GM12878 (cell line): Measurements from ENCODE around the gene CYP4Z1. TPM values are rescaled to one million over a fixed set of nuclear protein-coding genes. Genes with fewer than 3 reads are reported as not detected.
"Not testable (repeated sequence)": the region's sequence is repeated elsewhere in the genome, so short reads cannot be mapped to it uniquely, and the experiment has no call there.

Experiments
- ATAC-seq: fragments of 200-7000 bp; cut with Tn5 transposase; 3 replicates; pipeline ENCODE4 v1.9.1; 2020; ENCODE audit warnings: mild to moderate bottlenecking, moderate library complexity
- BruUV-seq: library from RNA; stranded (reverse); fragments of 400-500 nt; replicated peaks from 2 replicates; lab custom pipeline; 2021; lab: Mats Ljungman, UMichigan
- CTCF ChIA-PET: fragments of 300-600 bp; sonication (Branson Sonifier 250); formaldehyde crosslinking; extraction: SDS; loops from one replicate; lab custom pipeline; 2021; ENCODE audit warnings: inconsistent platforms; lab: Yijun Ruan, JAX
- POLR2A ChIA-PET: fragments of 350-600 bp; formaldehyde crosslinking; extraction: SDS; loops from one replicate; lab custom pipeline; 2021; ENCODE audit warnings: inconsistent platforms; lab: Charles Lee
- RAD21 ChIA-PET: fragments of 300-600 bp; sonication (Branson Sonifier 250); formaldehyde crosslinking; loops from one replicate; lab custom pipeline; 2023; ENCODE audit warnings: antibody characterized with exemption; ENCODE audit not compliant: unreplicated experiment; lab: Charles Lee
- SMC1A ChIA-PET: fragments of 300-600 bp; sonication (Branson Sonifier 250); formaldehyde crosslinking; loops from one replicate; lab custom pipeline; 2023; ENCODE audit not compliant: unreplicated experiment, uncharacterized antibody; lab: Charles Lee
- DNase-seq: peaks from one replicate; pipeline ENCODE4 v3.0.0-alpha.2; 2011; ENCODE audit warnings: low read depth, low spot score
- FAIRE-seq: peaks from 3 replicates; lab custom pipeline; 2011; peaks lifted over from hg19 to GRCh38; lab: Jason Lieb, UNC
- H2AFZ ChIP-seq: 2 replicates; pipeline ENCODE4 v1.6.0; 2011; ENCODE audit warnings: low read depth, low read length, control low read depth; ENCODE audit not compliant: control insufficient read depth
- H3K27ac ChIP-seq: 2 replicates; pipeline ENCODE4 v1.5.1; 2011; ENCODE audit warnings: control low read depth; ENCODE audit not compliant: control insufficient read depth, insufficient read depth
- H3K27me3 ChIP-seq, 2 experiments: replicated peaks in 1 of 2; 2 replicates each; pipeline versions ENCODE4 v1.6.0 to v1.6.1; 2011; ENCODE audit warnings: low read length in 1 of 2; ENCODE audit not compliant: control insufficient read depth in 2 of 2, insufficient read depth in 2 of 2
- H3K36me3 ChIP-seq, 2 experiments: 2 replicates each; pipeline ENCODE4 v1.5.1; 2011; ENCODE audit warnings: low read length in 1 of 2; ENCODE audit not compliant: control insufficient read depth in 2 of 2, insufficient read depth in 2 of 2
- H3K4me1 ChIP-seq: 2 replicates; pipeline ENCODE4 v1.6.1; 2011; ENCODE audit warnings: mild to moderate bottlenecking, low read length, moderate library complexity, mixed read lengths; ENCODE audit not compliant: control insufficient read depth, insufficient read depth
- H3K4me2 ChIP-seq: 2 replicates; pipeline ENCODE4 v1.6.0; 2011; ENCODE audit warnings: control low read depth; ENCODE audit not compliant: control insufficient read depth, insufficient read depth
- H3K4me3 ChIP-seq: fragments of 200-600 bp; sonication (generic); 2 replicates; pipeline ENCODE4 v1.5.1; 2016
- H3K79me2 ChIP-seq: 2 replicates; pipeline ENCODE4 v1.6.0; 2011; ENCODE audit warnings: low read length; ENCODE audit not compliant: control insufficient read depth, insufficient read depth
- H3K9ac ChIP-seq: 2 replicates; pipeline ENCODE4 v1.8.0; 2011; ENCODE audit warnings: low read length, control low read depth, mixed read lengths; ENCODE audit not compliant: control insufficient read depth, insufficient read depth
- H3K9me3 ChIP-seq: replicated peaks from 3 replicates; pipeline ENCODE4 v1.5.1; 2011; ENCODE audit warnings: mild to moderate bottlenecking, low read length; ENCODE audit not compliant: control insufficient read depth, insufficient read depth
- H4K20me1 ChIP-seq: 2 replicates; pipeline ENCODE4 v1.6.0; 2011; ENCODE audit not compliant: control insufficient read depth, insufficient read depth
- CREM ChIP-seq: IDR thresholded peaks from 2 replicates; pipeline ENCODE4 v1.6.1; 2014; ENCODE audit warnings: antibody characterized with exemption, low read depth
- E4F1 ChIP-seq: fragments of 450-650 bp; IDR thresholded peaks from 2 replicates; pipeline ENCODE4 v1.6.1; 2018; ENCODE audit warnings: borderline replicate concordance, mild to moderate bottlenecking; ENCODE audit not compliant: partially characterized antibody
- NFIC ChIP-seq: IDR thresholded peaks from 2 replicates; pipeline ENCODE4 v1.6.1; 2012; ENCODE audit warnings: low read depth, mild to moderate bottlenecking, inconsistent platforms, low read length, moderate library complexity
- RB1 ChIP-seq: fragments of 450-650 bp; formaldehyde crosslinking; IDR thresholded peaks from 2 replicates; pipeline ENCODE4 v1.6.1; 2017; ENCODE audit warnings: mild to moderate bottlenecking, borderline replicate concordance
- ZNF622 ChIP-seq: fragments of 450-650 bp; IDR thresholded peaks from 2 replicates; pipeline ENCODE4 v1.6.1; 2017; ENCODE audit warnings: mild to moderate bottlenecking, inconsistent platforms
- WGBS: methylation state at CpG from one replicate; pipeline ENCODE4 v1.1.6; 2016; ENCODE audit warnings: low lambda C conversion rate; ENCODE audit not compliant: insufficient replicate concordance, insufficient coverage; ENCODE audit errors: missing lambda C conversion rate; 5-methylcytosine and 5-hydroxymethylcytosine counted together
- in situ Hi-C: fragments of 300-500 bp; cut with MboI; formaldehyde crosslinking; loops from 9 replicates; pipeline ENCODE4 v1.14.3; 2018; ENCODE audit warnings: mixed read lengths
- intact Hi-C: fragments of 100-400 bp; cut with micrococcal nuclease; formaldehyde crosslinking; loops from one replicate; pipeline ENCODE4 v1.14.2; 2022; ENCODE audit not compliant: unreplicated experiment
- polyA plus RNA-seq, 11 experiments: library from polyadenylated mRNA; depleted of rRNA in 4 of 11; unstranded in 6 of 11; stranded (reverse) in 5 of 11; fragments of >200 nt; fragmentation: Nextera tagmentation in 4 of 11; fragmentation: Illumina TruSeq in 1 of 11; extraction: Ambion mirVana in 4 of 11; extraction: Trizol in 1 of 11; gene quantifications; 1 replicate in 1 of 11; 2 replicates in 10 of 11; pipeline versions ENCODE4 v1.2.1 to v1.2.3, GENCODE V29; 2011 to 2016; ENCODE audit warnings: inconsistent platforms in 2 of 11, missing spikeins in 2 of 11, low read depth in 1 of 11
- total RNA-seq, 4 experiments: library from RNA; depleted of rRNA in 3 of 4; stranded (reverse); fragments of >200 nt in 3 of 4; fragmentation: Illumina TruSeq in 1 of 4; extraction: Trizol in 1 of 4; gene quantifications; 2 replicates each; pipeline versions ENCODE4 v1.2.1 to v1.2.3, GENCODE V29; 2013 to 2021

CYP4Z1 gene
- total and polyA plus RNA-seq, 10 of the 15 experiments (the other 5 are each of a cell fraction or from before 2014, with no cell fraction given): not detected

GRCh38 chr1:47059376-47059775 lies 7.7 kb upstream of the CYP4Z1 start:
- Histone ChIP-seq H3K4me2 (no peak overlapping the region), H3K79me2 (no peaks in the 10 kb centered on the region), H3K27me3 (no peaks in the 10 kb centered on the region), H3K4me1 (no peaks in the 10 kb centered on the region), H3K36me3 (no peaks in the 10 kb centered on the region), H3K27ac (no peak overlapping the region), H4K20me1 (no peaks in the 10 kb centered on the region), H3K9me3 (no peaks in the 10 kb centered on the region), H2AFZ (no peak overlapping the region), H3K9ac (no peak overlapping the region), H3K4me3 (no peak overlapping the region)
- no peak for FAIRE-seq
- no peak for ATAC-seq
- intact Hi-C loops (no loop called here), in situ Hi-C loops (no loop called here)
- no peak for DNase-seq
- ChIA-PET CTCF (no interaction called here), SMC1A (interaction anchor here (1.2 kb wide), 1 partner anchor 21 kb away, joined by 4 read pairs; no protein-coding TSS in a partner anchor), RAD21 (no interaction called here), POLR2A (no interaction called here)
- no TSS peak for BruUV-seq
- WGBS: 5% methylated on average over 1 of the region's 1 CpG
- no peak for TF ChIP-seq ZNF622
- TF ChIP-seq NFIC: no peak
- TF ChIP-seq E4F1: no peak
- no peak for TF ChIP-seq RB1
- TF ChIP-seq CREM: no peak

- intact Hi-C loops, BruUV-seq, H3K36me3 ChIP-seq, H3K79me2 ChIP-seq, H3K4me3 ChIP-seq, H3K27me3 ChIP-seq, in situ Hi-C loops, H2AFZ ChIP-seq, ATAC-seq, RAD21 ChIA-PET, H4K20me1 ChIP-seq, SMC1A ChIA-PET, H3K9me3 ChIP-seq, POLR2A ChIA-PET, H3K9ac ChIP-seq, H3K4me2 ChIP-seq, DNase-seq, CTCF ChIA-PET, H3K27ac ChIP-seq, FAIRE-seq, H3K4me1 ChIP-seq: not testable (repeated sequence)
- WGBS: 0% methylated on average over 4 of the region's 4 CpGs
Measured at GRCh38 chr1:47069080-47069479, 2.0 kb downstream of the CYP4Z1 start.

GRCh38 chr1:47069509-47069908 lies 2.5 kb downstream of the CYP4Z1 start:
- H3K9me3 ChIP-seq, in situ Hi-C loops, SMC1A ChIA-PET, H3K4me1 ChIP-seq, CTCF ChIA-PET, H3K4me2 ChIP-seq, H3K79me2 ChIP-seq, RAD21 ChIA-PET, H3K27ac ChIP-seq, BruUV-seq, H3K27me3 ChIP-seq, H3K4me3 ChIP-seq, H4K20me1 ChIP-seq, H3K36me3 ChIP-seq, POLR2A ChIA-PET, H3K9ac ChIP-seq, DNase-seq, H2AFZ ChIP-seq, intact Hi-C loops, ATAC-seq, FAIRE-seq: not testable (repeated sequence)
